GM12878 (cell line): ENCODE results near the gene EFCAB11. TPM values are rescaled to one million over a fixed set of nuclear protein-coding genes. Genes with fewer than 3 reads are reported as not detected.

Experiments
- ATAC-seq: fragments of 200-7000 bp; cut with Tn5 transposase; 3 replicates; pipeline ENCODE4 v1.9.1; 2020; ENCODE audit warnings: mild to moderate bottlenecking, moderate library complexity
- BruUV-seq: library from RNA; stranded (reverse); fragments of 400-500 nt; replicated peaks from 2 replicates; lab custom pipeline; 2021; lab: Mats Ljungman, UMichigan
- CTCF ChIA-PET: fragments of 300-600 bp; sonication (Branson Sonifier 250); formaldehyde crosslinking; extraction: SDS; loops from one replicate; lab custom pipeline; 2021; ENCODE audit warnings: inconsistent platforms; lab: Yijun Ruan, JAX
- POLR2A ChIA-PET: fragments of 350-600 bp; formaldehyde crosslinking; extraction: SDS; loops from one replicate; lab custom pipeline; 2021; ENCODE audit warnings: inconsistent platforms; lab: Charles Lee
- RAD21 ChIA-PET: fragments of 300-600 bp; sonication (Branson Sonifier 250); formaldehyde crosslinking; loops from one replicate; lab custom pipeline; 2023; ENCODE audit warnings: antibody characterized with exemption; ENCODE audit not compliant: unreplicated experiment; lab: Charles Lee
- SMC1A ChIA-PET: fragments of 300-600 bp; sonication (Branson Sonifier 250); formaldehyde crosslinking; loops from one replicate; lab custom pipeline; 2023; ENCODE audit not compliant: unreplicated experiment, uncharacterized antibody; lab: Charles Lee
- DNase-seq: peaks from one replicate; pipeline ENCODE4 v3.0.0-alpha.2; 2011; ENCODE audit warnings: low read depth, low spot score
- FAIRE-seq: peaks from 3 replicates; lab custom pipeline; 2011; peaks lifted over from hg19 to GRCh38; lab: Jason Lieb, UNC
- H2AFZ ChIP-seq: 2 replicates; pipeline ENCODE4 v1.6.0; 2011; ENCODE audit warnings: low read depth, low read length, control low read depth; ENCODE audit not compliant: control insufficient read depth
- H3K27ac ChIP-seq: 2 replicates; pipeline ENCODE4 v1.5.1; 2011; ENCODE audit warnings: control low read depth; ENCODE audit not compliant: control insufficient read depth, insufficient read depth
- H3K27me3 ChIP-seq, 2 experiments: replicated peaks in 1 of 2; 2 replicates each; pipeline versions ENCODE4 v1.6.0 to v1.6.1; 2011; ENCODE audit warnings: low read length in 1 of 2; ENCODE audit not compliant: control insufficient read depth in 2 of 2, insufficient read depth in 2 of 2
- H3K36me3 ChIP-seq, 2 experiments: 2 replicates each; pipeline ENCODE4 v1.5.1; 2011; ENCODE audit warnings: low read length in 1 of 2; ENCODE audit not compliant: control insufficient read depth in 2 of 2, insufficient read depth in 2 of 2
- H3K4me1 ChIP-seq: 2 replicates; pipeline ENCODE4 v1.6.1; 2011; ENCODE audit warnings: mild to moderate bottlenecking, low read length, moderate library complexity, mixed read lengths; ENCODE audit not compliant: control insufficient read depth, insufficient read depth
- H3K4me2 ChIP-seq: 2 replicates; pipeline ENCODE4 v1.6.0; 2011; ENCODE audit warnings: control low read depth; ENCODE audit not compliant: control insufficient read depth, insufficient read depth
- H3K4me3 ChIP-seq: fragments of 200-600 bp; sonication (generic); 2 replicates; pipeline ENCODE4 v1.5.1; 2016
- H3K79me2 ChIP-seq: 2 replicates; pipeline ENCODE4 v1.6.0; 2011; ENCODE audit warnings: low read length; ENCODE audit not compliant: control insufficient read depth, insufficient read depth
- H3K9ac ChIP-seq: 2 replicates; pipeline ENCODE4 v1.8.0; 2011; ENCODE audit warnings: low read length, control low read depth, mixed read lengths; ENCODE audit not compliant: control insufficient read depth, insufficient read depth
- H3K9me3 ChIP-seq: replicated peaks from 3 replicates; pipeline ENCODE4 v1.5.1; 2011; ENCODE audit warnings: mild to moderate bottlenecking, low read length; ENCODE audit not compliant: control insufficient read depth, insufficient read depth
- H4K20me1 ChIP-seq: 2 replicates; pipeline ENCODE4 v1.6.0; 2011; ENCODE audit not compliant: control insufficient read depth, insufficient read depth
- CEBPB ChIP-seq, 2 experiments: fragments of 150-350 bp in 1 of 2; IDR thresholded peaks; 2 replicates each; pipeline ENCODE4 v1.6.1; 2012 to 2014; ENCODE audit warnings: low read depth in 2 of 2, low read length in 2 of 2, borderline replicate concordance in 1 of 2, inconsistent platforms in 1 of 2
- FOXK2 ChIP-seq: fragments of 450-650 bp; IDR thresholded peaks from 2 replicates; pipeline ENCODE4 v1.6.1; 2017; ENCODE audit warnings: mild to moderate bottlenecking, moderate library complexity
- LARP7 ChIP-seq: fragments of 450-650 bp; IDR thresholded peaks from 2 replicates; pipeline ENCODE4 v1.6.1; 2017; ENCODE audit warnings: mild to moderate bottlenecking
- MTA2 ChIP-seq: fragments of 450-650 bp; IDR thresholded peaks from 2 replicates; pipeline ENCODE4 v1.6.1; 2016; ENCODE audit warnings: low read depth, mild to moderate bottlenecking, moderate library complexity
- STAT3 ChIP-seq: IDR thresholded peaks from 2 replicates; pipeline ENCODE4 v1.6.1; 2011; ENCODE audit warnings: low read depth, low read length, improper control_type of control experiment
- WGBS: methylation state at CpG from one replicate; pipeline ENCODE4 v1.1.6; 2016; ENCODE audit warnings: low lambda C conversion rate; ENCODE audit not compliant: insufficient replicate concordance, insufficient coverage; ENCODE audit errors: missing lambda C conversion rate; 5-methylcytosine and 5-hydroxymethylcytosine counted together
- in situ Hi-C: fragments of 300-500 bp; cut with MboI; formaldehyde crosslinking; loops from 9 replicates; pipeline ENCODE4 v1.14.3; 2018; ENCODE audit warnings: mixed read lengths
- intact Hi-C: fragments of 100-400 bp; cut with micrococcal nuclease; formaldehyde crosslinking; loops from one replicate; pipeline ENCODE4 v1.14.2; 2022; ENCODE audit not compliant: unreplicated experiment
- polyA plus RNA-seq, 11 experiments: library from polyadenylated mRNA; depleted of rRNA in 4 of 11; unstranded in 6 of 11; stranded (reverse) in 5 of 11; fragments of >200 nt; fragmentation: Nextera tagmentation in 4 of 11; fragmentation: Illumina TruSeq in 1 of 11; extraction: Ambion mirVana in 4 of 11; extraction: Trizol in 1 of 11; gene quantifications; 1 replicate in 1 of 11; 2 replicates in 10 of 11; pipeline versions ENCODE4 v1.2.1 to v1.2.3, GENCODE V29; 2011 to 2016; ENCODE audit warnings: inconsistent platforms in 2 of 11, missing spikeins in 2 of 11, low read depth in 1 of 11
- total RNA-seq, 4 experiments: library from RNA; depleted of rRNA in 3 of 4; stranded (reverse); fragments of >200 nt in 3 of 4; fragmentation: Illumina TruSeq in 1 of 4; extraction: Trizol in 1 of 4; gene quantifications; 2 replicates each; pipeline versions ENCODE4 v1.2.1 to v1.2.3, GENCODE V29; 2013 to 2021
- TF ChIP-seq, protein P1 (sequence below): fragments of 450-650 bp; IDR thresholded peaks from 2 replicates; pipeline ENCODE4 v1.6.1; 2018; ENCODE audit warnings: borderline replicate concordance, mild to moderate bottlenecking; ENCODE audit not compliant: partially characterized antibody
- TF ChIP-seq, protein P2 (sequence below): IDR thresholded peaks from 2 replicates; pipeline ENCODE4 v1.6.1; 2012; ENCODE audit warnings: improper control_type of control experiment, low read depth, low read length; ENCODE audit not compliant: insufficient replicate concordance

The EFCAB11 gene
- total and polyA plus RNA-seq, 10 of the 15 experiments (the other 5 are each of a cell fraction or from before 2014, with no cell fraction given): 8.6 to 37.4 (median 18.0) TPM

DNA sequence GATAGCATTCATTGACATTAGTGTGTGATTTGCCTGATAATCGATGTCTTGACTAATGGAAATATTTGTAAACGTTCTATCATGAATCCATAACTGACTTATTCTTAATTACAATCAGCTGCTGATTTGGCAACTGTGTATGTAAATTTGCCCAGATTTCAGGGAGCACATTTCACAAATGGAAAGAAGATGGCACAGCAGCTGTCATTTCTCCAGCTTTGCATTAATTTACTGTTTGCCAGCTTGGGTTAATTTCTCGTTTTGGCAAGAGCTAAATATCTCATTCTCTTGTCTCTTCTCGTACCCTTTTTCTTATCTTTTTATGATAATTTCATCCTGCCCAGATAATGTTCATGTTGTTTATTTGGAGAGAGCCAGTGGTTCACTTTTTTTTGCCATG, 24.1 kb upstream of the EFCAB11 start:
- Histone ChIP-seq H3K4me2 (no peak overlapping the region), H3K9ac (no peak overlapping the region), H3K9me3 (no peaks in the 10 kb centered on the region), H4K20me1 (no peaks in the 10 kb centered on the region; the same call in 1 of the 2 replicates), H3K4me1 (no peaks in the 10 kb centered on the region), H2AFZ (no peak overlapping the region), H3K27me3 (no peaks in the 10 kb centered on the region), H3K79me2 (no peaks in the 10 kb centered on the region), H3K4me3 (no peak overlapping the region), H3K36me3 (peaks cover 9 to 31% of the 10 kb centered on the region in 2 experiments), H3K27ac (no peak overlapping the region)
- TF ChIP-seq, protein P1, sequence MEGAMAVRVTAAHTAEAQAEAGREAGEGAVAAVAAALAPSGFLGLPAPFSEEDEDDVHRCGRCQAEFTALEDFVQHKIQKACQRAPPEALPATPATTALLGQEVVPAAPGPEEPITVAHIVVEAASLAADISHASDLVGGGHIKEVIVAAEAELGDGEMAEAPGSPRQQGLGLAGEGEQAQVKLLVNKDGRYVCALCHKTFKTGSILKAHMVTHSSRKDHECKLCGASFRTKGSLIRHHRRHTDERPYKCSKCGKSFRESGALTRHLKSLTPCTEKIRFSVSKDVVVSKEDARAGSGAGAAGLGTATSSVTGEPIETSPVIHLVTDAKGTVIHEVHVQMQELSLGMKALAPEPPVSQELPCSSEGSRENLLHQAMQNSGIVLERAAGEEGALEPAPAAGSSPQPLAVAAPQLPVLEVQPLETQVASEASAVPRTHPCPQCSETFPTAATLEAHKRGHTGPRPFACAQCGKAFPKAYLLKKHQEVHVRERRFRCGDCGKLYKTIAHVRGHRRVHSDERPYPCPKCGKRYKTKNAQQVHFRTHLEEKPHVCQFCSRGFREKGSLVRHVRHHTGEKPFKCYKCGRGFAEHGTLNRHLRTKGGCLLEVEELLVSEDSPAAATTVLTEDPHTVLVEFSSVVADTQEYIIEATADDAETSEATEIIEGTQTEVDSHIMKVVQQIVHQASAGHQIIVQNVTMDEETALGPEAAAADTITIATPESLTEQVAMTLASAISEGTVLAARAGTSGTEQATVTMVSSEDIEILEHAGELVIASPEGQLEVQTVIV: no peak
- no peak for TF ChIP-seq STAT3
- RAD21 ChIA-PET: no interaction called here
- POLR2A ChIA-PET: interaction anchor here (0.6 kb wide), 1 partner anchor 196 kb away, joined by 5 read pairs; no protein-coding TSS in a partner anchor
- intact Hi-C loops: no loop called here
- no peak for FAIRE-seq
- BruUV-seq: no TSS peak
- SMC1A ChIA-PET: interaction anchor here (1.0 kb wide), 1 partner anchor 26 kb away, joined by 3 read pairs; no protein-coding TSS in a partner anchor
- no peak for ATAC-seq
- in situ Hi-C loops: loop anchor here (10.0 kb wide), 1 partner anchor 256 kb away; no protein-coding TSS in a partner anchor
- CTCF ChIA-PET: interaction anchor here (0.7 to 1.0 kb wide), 2 partner anchors 10 to 11 kb away, joined by 3 read pairs; no protein-coding TSS in a partner anchor
- WGBS: 96% methylated on average over 4 of the region's 4 CpGs
- no peak for DNase-seq

DNA sequence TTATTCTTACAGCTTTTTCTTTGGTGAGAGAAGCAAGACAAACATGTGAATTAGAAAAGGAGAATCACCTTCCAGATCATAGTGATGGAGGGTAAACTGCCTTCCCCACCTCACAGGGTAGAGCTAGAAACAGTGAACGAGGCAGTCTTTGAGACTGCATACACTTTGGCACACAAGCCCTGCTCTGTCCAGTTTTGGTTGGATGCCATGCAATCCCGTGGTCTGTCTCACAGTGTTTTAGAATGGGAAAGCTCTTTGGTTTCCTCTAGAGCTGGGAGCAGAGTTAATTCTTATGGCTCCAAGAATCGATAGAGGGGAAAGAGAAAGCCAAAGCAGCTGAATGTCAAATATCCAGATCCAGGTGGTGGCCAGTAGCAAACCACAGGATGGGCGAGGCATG, 23.1 kb upstream of the EFCAB11 start:
- Histone ChIP-seq H2AFZ (no peak overlapping the region), H3K9me3 (no peaks in the 10 kb centered on the region), H3K9ac (no peak overlapping the region), H3K27me3 (no peaks in the 10 kb centered on the region), H3K4me2 (no peak overlapping the region), H3K79me2 (no peaks in the 10 kb centered on the region), H3K36me3 (peaks cover 7 to 33% of the 10 kb centered on the region in 2 experiments), H3K27ac (no peak overlapping the region), H3K4me1 (no peaks in the 10 kb centered on the region), H4K20me1 (no peaks in the 10 kb centered on the region; the same call in 1 of the 2 replicates), H3K4me3 (no peak overlapping the region)
- 94% methylated on average over 4 of the region's 4 CpGs for WGBS
- intact Hi-C loops (no loop called here), in situ Hi-C loops (loop anchor here (10.0 kb wide), 1 partner anchor 257 kb away; no protein-coding TSS in a partner anchor)
- DNase-seq (no peak), FAIRE-seq (no peak), ATAC-seq (no peak)
- CTCF ChIA-PET: interaction anchor here (0.9 to 5.8 kb wide), 2 partner anchors 9 to 38 kb away, joined by 4 to 50 read pairs; no protein-coding TSS in a partner anchor
- RAD21 ChIA-PET: no interaction called here
- no TSS peak for BruUV-seq
- TF ChIP-seq CEBPB (IDR thresholded peaks at IDR 0.05; ENCODE audit: borderline replicate concordance in 1 of 2, low read depth in 2 of 2, low read length in 2 of 2): no peak
- no peak for TF ChIP-seq MTA2
- no peak for TF ChIP-seq LARP7
- TF ChIP-seq, protein P2, sequence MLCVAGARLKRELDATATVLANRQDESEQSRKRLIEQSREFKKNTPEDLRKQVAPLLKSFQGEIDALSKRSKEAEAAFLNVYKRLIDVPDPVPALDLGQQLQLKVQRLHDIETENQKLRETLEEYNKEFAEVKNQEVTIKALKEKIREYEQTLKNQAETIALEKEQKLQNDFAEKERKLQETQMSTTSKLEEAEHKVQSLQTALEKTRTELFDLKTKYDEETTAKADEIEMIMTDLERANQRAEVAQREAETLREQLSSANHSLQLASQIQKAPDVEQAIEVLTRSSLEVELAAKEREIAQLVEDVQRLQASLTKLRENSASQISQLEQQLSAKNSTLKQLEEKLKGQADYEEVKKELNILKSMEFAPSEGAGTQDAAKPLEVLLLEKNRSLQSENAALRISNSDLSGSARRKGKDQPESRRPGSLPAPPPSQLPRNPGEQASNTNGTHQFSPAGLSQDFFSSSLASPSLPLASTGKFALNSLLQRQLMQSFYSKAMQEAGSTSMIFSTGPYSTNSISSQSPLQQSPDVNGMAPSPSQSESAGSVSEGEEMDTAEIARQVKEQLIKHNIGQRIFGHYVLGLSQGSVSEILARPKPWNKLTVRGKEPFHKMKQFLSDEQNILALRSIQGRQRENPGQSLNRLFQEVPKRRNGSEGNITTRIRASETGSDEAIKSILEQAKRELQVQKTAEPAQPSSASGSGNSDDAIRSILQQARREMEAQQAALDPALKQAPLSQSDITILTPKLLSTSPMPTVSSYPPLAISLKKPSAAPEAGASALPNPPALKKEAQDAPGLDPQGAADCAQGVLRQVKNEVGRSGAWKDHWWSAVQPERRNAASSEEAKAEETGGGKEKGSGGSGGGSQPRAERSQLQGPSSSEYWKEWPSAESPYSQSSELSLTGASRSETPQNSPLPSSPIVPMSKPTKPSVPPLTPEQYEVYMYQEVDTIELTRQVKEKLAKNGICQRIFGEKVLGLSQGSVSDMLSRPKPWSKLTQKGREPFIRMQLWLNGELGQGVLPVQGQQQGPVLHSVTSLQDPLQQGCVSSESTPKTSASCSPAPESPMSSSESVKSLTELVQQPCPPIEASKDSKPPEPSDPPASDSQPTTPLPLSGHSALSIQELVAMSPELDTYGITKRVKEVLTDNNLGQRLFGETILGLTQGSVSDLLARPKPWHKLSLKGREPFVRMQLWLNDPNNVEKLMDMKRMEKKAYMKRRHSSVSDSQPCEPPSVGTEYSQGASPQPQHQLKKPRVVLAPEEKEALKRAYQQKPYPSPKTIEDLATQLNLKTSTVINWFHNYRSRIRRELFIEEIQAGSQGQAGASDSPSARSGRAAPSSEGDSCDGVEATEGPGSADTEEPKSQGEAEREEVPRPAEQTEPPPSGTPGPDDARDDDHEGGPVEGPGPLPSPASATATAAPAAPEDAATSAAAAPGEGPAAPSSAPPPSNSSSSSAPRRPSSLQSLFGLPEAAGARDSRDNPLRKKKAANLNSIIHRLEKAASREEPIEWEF: no peak
- no peak for TF ChIP-seq FOXK2
- POLR2A ChIA-PET: no interaction called here
- SMC1A ChIA-PET: interaction anchor here (0.8 to 1.6 kb wide), 4 partner anchors 9 to 30 kb away, joined by 3 to 4 read pairs (median 4); partner anchors contain the start of gene EFCAB11
